GM18517 (cell line): ENCODE data around the gene TPP1.
A peak's percentile ranks its signal among the peaks of the same experiment; 100 is the strongest.

Experiments used
- ATAC-seq: cut with Tn5 transposase; IDR thresholded peaks from one replicate; pipeline ENCODE4 v1.9.1; 2021; ENCODE audit warnings: mild to moderate bottlenecking, moderate library complexity; ENCODE audit not compliant: unreplicated experiment

The TPP1 gene

DNA sequence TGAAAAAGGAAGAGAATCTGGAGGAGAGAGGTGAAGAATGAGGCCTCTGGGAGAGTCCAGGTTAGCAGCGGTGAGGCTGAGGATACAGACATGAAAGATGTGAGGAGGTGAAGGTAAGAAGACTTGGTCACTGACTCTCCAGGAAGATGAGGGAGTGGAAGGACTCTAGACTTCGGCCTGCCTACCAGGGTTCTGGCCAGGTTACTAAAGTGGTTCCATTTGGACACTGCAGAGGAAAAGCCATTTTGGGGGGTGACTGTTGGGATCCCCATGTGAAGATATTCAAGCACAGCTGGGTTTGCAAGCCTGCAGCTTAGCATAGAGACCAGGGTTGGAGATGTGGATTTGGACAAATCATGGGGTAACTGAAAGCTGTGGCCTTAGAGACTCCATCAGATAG lies 28.6 kb upstream of the TPP1 start:
- no peak for ATAC-seq

GRCh38 chr11:6646918-6647679 lies 27.9 kb upstream of the TPP1 start:
- ATAC-seq: peak; percentile 97

GRCh38 chr11:6646576-6646917 lies 27.3 kb upstream of the TPP1 start:
- no peak for ATAC-seq

- ATAC-seq: no peak
Observed at GRCh38 chr11:6646071-6646470, 26.8 kb upstream of the TPP1 start.

DNA sequence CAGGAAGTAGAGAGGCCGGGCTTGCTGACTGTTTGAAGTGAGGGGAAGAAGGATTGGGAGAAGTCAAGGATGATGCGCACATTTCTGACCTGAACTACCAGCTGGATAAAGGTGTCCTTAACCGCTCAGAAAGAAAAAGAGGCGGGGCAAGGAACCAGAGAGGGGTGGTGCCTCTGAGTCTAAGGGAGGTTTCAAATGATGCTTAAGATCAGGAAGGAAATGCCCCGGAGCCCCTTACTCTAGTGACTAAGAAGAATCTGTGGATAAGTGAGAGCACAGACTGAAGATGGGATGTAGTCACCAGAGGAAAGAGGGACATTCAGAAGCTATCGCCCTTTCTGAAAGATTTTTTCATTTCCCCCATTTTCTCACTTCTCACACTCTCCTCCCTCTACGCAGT lies 23.7 kb upstream of the TPP1 start:
- no peak for ATAC-seq

DNA sequence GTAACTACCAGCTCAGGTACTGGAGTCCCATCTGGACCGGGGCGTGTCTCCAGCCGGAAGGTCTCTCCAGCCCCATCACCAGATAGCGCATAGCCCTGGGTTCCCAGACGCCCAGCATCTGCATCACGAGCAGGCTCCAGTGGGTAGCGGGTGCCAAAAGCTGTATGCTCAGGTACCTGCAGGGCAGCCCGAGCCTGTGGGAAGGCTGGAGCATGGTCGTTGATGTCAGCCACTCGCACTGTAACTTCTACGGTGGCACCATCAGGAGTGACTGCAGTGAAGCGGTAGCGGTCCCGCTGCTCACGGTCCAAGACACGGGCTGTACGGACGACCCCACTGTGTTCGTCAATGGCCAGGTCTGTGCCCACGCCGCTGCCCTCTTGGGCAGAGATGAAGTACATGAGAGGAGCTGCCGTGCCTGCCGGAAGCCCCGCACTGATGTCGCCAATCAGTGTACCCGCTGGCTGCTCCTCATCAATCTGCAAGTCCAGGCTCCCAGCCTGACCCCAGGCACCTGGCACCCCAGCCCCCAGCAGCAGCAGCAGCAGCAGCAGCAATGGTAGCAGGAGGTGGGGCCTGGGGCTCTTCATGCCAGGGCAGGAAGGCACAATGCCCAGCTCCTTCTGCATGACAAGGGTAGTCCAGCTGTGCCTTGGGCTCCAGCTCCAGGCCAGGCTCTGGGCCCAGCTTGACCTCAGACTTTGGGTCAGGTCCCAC lies 21.9 kb upstream of the TPP1 start:
- no peak for ATAC-seq

- no peak for ATAC-seq
Observed at GRCh38 chr11:6640036-6640984, 21.1 kb upstream of the TPP1 start.

- no peak for ATAC-seq
Observed at GRCh38 chr11:6638429-6638828, 19.2 kb upstream of the TPP1 start.

DNA sequence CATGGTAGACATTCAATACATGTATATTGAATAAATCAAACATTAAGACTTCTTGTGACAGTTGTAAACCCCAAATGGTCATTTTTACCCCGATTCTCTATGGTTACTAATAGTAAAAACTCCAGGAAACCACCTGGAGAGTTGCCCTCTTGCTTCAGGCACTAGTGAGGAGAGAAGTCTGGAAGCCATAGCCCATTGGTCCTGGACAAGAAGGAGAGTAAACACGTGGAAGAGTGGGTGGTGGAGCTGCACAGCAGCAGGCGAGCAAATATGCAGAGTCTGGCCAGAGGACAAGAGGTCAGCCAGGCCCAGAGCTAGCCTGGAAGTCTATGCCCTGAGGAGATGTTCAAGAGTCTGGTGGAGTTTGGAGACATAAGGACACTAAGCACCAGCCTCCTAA lies 18.6 kb upstream of the TPP1 start:
- ATAC-seq: no peak

- ATAC-seq: no peak
Observed at GRCh38 chr11:6636480-6636879, 17.3 kb upstream of the TPP1 start.

GRCh38 chr11:6635082-6635932 lies 16.1 kb upstream of the TPP1 start:
- ATAC-seq: no peak

- no peak for ATAC-seq
Observed at GRCh38 chr11:6634534-6634933, 15.3 kb upstream of the TPP1 start.

- no peak for ATAC-seq
Observed at GRCh38 chr11:6633422-6634408, 14.5 kb upstream of the TPP1 start.

GRCh38 chr11:6632116-6633073 lies 13.2 kb upstream of the TPP1 start:
- no peak for ATAC-seq

- no peak for ATAC-seq
Observed at GRCh38 chr11:6631361-6631890, 12.2 kb upstream of the TPP1 start.

DNA sequence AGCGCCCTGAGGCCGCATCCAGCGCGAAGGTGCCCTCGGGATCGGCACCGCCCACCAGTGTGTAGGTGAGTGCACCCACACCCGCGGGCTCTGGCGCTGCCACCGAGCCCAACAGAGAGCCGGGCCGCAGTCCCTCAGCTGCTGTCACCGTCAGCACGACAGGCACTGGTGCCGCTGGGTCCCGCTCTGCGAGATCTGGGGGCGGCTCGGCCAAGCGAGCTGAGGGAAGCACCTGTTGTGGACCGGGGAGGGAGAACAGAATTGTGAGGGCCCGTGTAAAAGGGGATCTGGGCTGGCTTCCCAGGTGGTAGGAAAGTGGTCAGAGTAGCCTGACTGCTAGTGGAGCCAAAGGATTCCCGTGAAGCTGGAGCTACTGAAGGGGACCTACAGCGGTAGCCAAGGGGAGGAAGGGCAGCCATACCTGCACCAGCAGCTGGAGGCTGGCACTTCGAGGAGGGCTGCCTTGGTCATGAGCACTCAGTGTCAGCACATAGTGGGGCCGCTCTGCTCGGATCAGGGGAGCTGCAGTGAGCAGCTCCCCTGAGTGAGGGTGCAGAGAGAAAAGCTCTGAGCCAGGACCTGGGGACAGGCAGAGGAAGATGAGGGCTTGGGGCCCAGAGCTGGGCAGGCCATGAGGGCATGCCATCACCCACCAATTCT lies 11.5 kb upstream of the TPP1 start:
- no peak for ATAC-seq

GRCh38 chr11:6629892-6630631 lies 10.8 kb upstream of the TPP1 start:
- no peak for ATAC-seq
